HepG2 (cell line): ENCODE data around the gene RABEP2. TPM values are rescaled to one million over a fixed set of nuclear protein-coding genes. Genes with fewer than 3 reads are reported as not detected.

Experiments
- ATM ChIP-seq: fragments of 450-650 bp; IDR thresholded peaks from 2 replicates; pipeline ENCODE4 v1.7.1; 2017; ENCODE audit warnings: mild to moderate bottlenecking, borderline replicate concordance
- BCL6 ChIP-seq: IDR thresholded peaks from 2 replicates; pipeline ENCODE4 v1.6.1; 2016; ENCODE audit warnings: missing genetic modification reagents, missing compliant biosample characterization
- BCLAF1 ChIP-seq: fragments of 450-650 bp; IDR thresholded peaks from 2 replicates; pipeline ENCODE4 v1.6.1; 2017; ENCODE audit warnings: mild to moderate bottlenecking
- BORCS8-MEF2B ChIP-seq: sonication (generic); formaldehyde crosslinking; IDR thresholded peaks from 2 replicates; pipeline ENCODE4 v1.8.0; 2022; ENCODE audit warnings: mild to moderate bottlenecking, missing genetic modification reagents
- FOXP4 ChIP-seq: sonication (generic); formaldehyde crosslinking; IDR thresholded peaks from 2 replicates; pipeline ENCODE4 v1.4.0; 2020; ENCODE audit warnings: missing genetic modification reagents
- KLF12 ChIP-seq: sonication (generic); formaldehyde crosslinking; IDR thresholded peaks from 2 replicates; pipeline ENCODE4 v1.4.0; 2020; ENCODE audit warnings: missing genetic modification reagents, borderline replicate concordance
- MED1 ChIP-seq: sonication (generic); formaldehyde crosslinking; IDR thresholded peaks from 2 replicates; pipeline ENCODE4 v1.4.0; 2020; ENCODE audit warnings: missing genetic modification reagents
- MIER3 ChIP-seq: IDR thresholded peaks from 2 replicates; pipeline ENCODE4 v1.6.1; 2016; ENCODE audit warnings: missing compliant biosample characterization, borderline replicate concordance
- RBM39 ChIP-seq: fragments of 200-400 bp; formaldehyde crosslinking; IDR thresholded peaks from one replicate; pipeline ENCODE4 v1.6.1; 2018; ENCODE audit warnings: antibody characterized with exemption, mild to moderate bottlenecking, low read depth, low read length; ENCODE audit not compliant: poor library complexity, severe bottlenecking
- SIN3B ChIP-seq: fragments of 150-350 bp; IDR thresholded peaks from 2 replicates; pipeline ENCODE4 v1.6.1; 2014; ENCODE audit warnings: low read length
- SKIL ChIP-seq: sonication (generic); formaldehyde crosslinking; IDR thresholded peaks from 2 replicates; pipeline ENCODE4 v1.8.0; 2022; ENCODE audit warnings: missing genetic modification reagents, mild to moderate bottlenecking, moderate library complexity, borderline replicate concordance
- XRCC5 ChIP-seq: fragments of 200-400 bp; formaldehyde crosslinking; optimal IDR thresholded peaks from 2 replicates; pipeline ENCODE3; 2017; ENCODE audit warnings: mild to moderate bottlenecking, low read length
- ZNF17 ChIP-seq: sonication (generic); formaldehyde crosslinking; IDR thresholded peaks from 2 replicates; pipeline ENCODE4 v1.5.0; 2020; ENCODE audit warnings: mild to moderate bottlenecking, missing genetic modification reagents
- ZNF570 ChIP-seq: sonication (generic); formaldehyde crosslinking; IDR thresholded peaks from 2 replicates; pipeline ENCODE4 v1.4.0; 2020; ENCODE audit warnings: mild to moderate bottlenecking, missing genetic modification reagents, borderline replicate concordance
- ZNF580 ChIP-seq: IDR thresholded peaks from 2 replicates; pipeline ENCODE4 v1.6.1; 2016; ENCODE audit warnings: low read depth, borderline replicate concordance
- ZNF703 ChIP-seq: sonication (generic); formaldehyde crosslinking; IDR thresholded peaks from 2 replicates; pipeline ENCODE4 v1.5.1; 2020; ENCODE audit warnings: missing genetic modification reagents, mild to moderate bottlenecking, moderate library complexity, borderline replicate concordance
- ZNF746 ChIP-seq: sonication (generic); formaldehyde crosslinking; IDR thresholded peaks from 2 replicates; pipeline ENCODE4 v1.8.0; 2022; ENCODE audit warnings: mild to moderate bottlenecking, missing genetic modification reagents
- ZSCAN12 ChIP-seq: sonication (generic); formaldehyde crosslinking; IDR thresholded peaks from 2 replicates; pipeline ENCODE4 v1.9.0; 2021; ENCODE audit warnings: mild to moderate bottlenecking, missing genetic modification reagents
- polyA plus RNA-seq, 8 experiments: library from polyadenylated mRNA; depleted of rRNA in 3 of 8; stranded (reverse) in 7 of 8; unstranded in 1 of 8; fragments of >200 nt; fragmentation: Illumina TruSeq in 4 of 8; extraction: Trizol in 4 of 8; gene quantifications; 2 replicates each; pipeline versions ENCODE4 v1.2.1 to v1.2.3, GENCODE V29; 2011 to 2016; ENCODE audit warnings: low read depth in 4 of 8, missing spikeins in 1 of 8, mixed read lengths in 1 of 8; ENCODE audit not compliant: insufficient read depth in 1 of 8
- total RNA-seq, 5 experiments: library from RNA; depleted of rRNA; stranded (reverse); fragments of >200 nt; fragmentation: Illumina TruSeq; extraction: Trizol; gene quantifications; 2 replicates each; pipeline ENCODE4 v1.2.3, GENCODE V29; 2016; ENCODE audit warnings: low read depth in 1 of 5
- TF ChIP-seq, protein P1 (sequence below): sonication (generic); formaldehyde crosslinking; conservative IDR thresholded peaks from 2 replicates; pipeline ENCODE4 v1.8.0; 2022; ENCODE audit warnings: mild to moderate bottlenecking, moderate library complexity, missing genetic modification reagents
- TF ChIP-seq, protein P2 (sequence below): IDR thresholded peaks from 2 replicates; pipeline ENCODE4 v1.6.1; 2016; ENCODE audit warnings: missing compliant biosample characterization, missing genetic modification reagents, borderline replicate concordance

The RABEP2 gene
- total and polyA plus RNA-seq, 2 of the 13 experiments (the other 11 are each of a cell fraction or from before 2014, with no cell fraction given) = 10.8 to 18.4 TPM

GRCh38 chr16:28895609-28896008, 29.4 kb downstream of the RABEP2 start (continued):
- TF ChIP-seq XRCC5 (no peak), ZSCAN12 (CRISPR knock-in tag) (no peak), ZNF746 (no peak), ZNF703 (CRISPR knock-in tag) (no peak), RBM39 (no peak), BORCS8-MEF2B (CRISPR knock-in tag) (no peak), MED1 (CRISPR knock-in tag) (0 out of 2 replicates have a peak, but pooled peaks have one; percentile 29), FOXP4 (CRISPR knock-in tag) (peak; percentile 45; the same call in 1 of the 2 replicates), SKIL (CRISPR knock-in tag) (no peak), BCL6 (no peak), ZNF580 (CRISPR knock-in tag) (no peak), BCLAF1 (no peak), MIER3 (CRISPR knock-in tag) (no peak), ATM (no peak), ZNF570 (CRISPR knock-in tag) (no peak), KLF12 (CRISPR knock-in tag) (no peak), SIN3B (no peak), ZNF17 (CRISPR knock-in tag) (no peak)
- TF ChIP-seq, protein P1, sequence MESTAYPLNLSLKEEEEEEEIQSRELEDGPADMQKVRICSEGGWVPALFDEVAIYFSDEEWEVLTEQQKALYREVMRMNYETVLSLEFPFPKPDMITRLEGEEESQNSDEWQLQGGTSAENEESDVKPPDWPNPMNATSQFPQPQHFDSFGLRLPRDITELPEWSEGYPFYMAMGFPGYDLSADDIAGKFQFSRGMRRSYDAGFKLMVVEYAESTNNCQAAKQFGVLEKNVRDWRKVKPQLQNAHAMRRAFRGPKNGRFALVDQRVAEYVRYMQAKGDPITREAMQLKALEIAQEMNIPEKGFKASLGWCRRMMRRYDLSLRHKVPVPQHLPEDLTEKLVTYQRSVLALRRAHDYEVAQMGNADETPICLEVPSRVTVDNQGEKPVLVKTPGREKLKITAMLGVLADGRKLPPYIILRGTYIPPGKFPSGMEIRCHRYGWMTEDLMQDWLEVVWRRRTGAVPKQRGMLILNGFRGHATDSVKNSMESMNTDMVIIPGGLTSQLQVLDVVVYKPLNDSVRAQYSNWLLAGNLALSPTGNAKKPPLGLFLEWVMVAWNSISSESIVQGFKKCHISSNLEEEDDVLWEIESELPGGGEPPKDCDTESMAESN (CRISPR knock-in tag) = no peak
- TF ChIP-seq, protein P2, sequence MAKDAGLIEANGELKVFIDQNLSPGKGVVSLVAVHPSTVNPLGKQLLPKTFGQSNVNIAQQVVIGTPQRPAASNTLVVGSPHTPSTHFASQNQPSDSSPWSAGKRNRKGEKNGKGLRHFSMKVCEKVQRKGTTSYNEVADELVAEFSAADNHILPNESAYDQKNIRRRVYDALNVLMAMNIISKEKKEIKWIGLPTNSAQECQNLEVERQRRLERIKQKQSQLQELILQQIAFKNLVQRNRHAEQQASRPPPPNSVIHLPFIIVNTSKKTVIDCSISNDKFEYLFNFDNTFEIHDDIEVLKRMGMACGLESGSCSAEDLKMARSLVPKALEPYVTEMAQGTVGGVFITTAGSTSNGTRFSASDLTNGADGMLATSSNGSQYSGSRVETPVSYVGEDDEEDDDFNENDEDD = no peak
